IMR-90 (cell line): ENCODE data around the gene DHCR7. TPM values are rescaled to one million over a fixed set of nuclear protein-coding genes. Genes with fewer than 3 reads are reported as not detected.

Experiments used
- ATAC-seq: fragments of 200-7000 bp; cut with Tn5 transposase; 2 replicates; pipeline ENCODE4 v1.9.1; 2020; ENCODE audit warnings: low read depth, mild to moderate bottlenecking, moderate library complexity
- BruUV-seq: library from RNA; stranded (reverse); fragments of 400-500 nt; replicated peaks from 2 replicates; lab custom pipeline; 2021; lab: Mats Ljungman, UMichigan
- CTCF ChIA-PET: fragments of 300-600 bp; formaldehyde crosslinking; extraction: SDS; loops from one replicate; lab custom pipeline; 2021; ENCODE audit warnings: antibody characterized with exemption; lab: Yijun Ruan, JAX
- POLR2A ChIA-PET: fragments of 300-600 bp; sonication (Branson Sonifier 250); formaldehyde crosslinking; loops from one replicate; lab custom pipeline; 2022; ENCODE audit warnings: antibody characterized with exemption; ENCODE audit not compliant: unreplicated experiment; lab: Charles Lee
- DNase-seq: peaks from one replicate; pipeline ENCODE4 v3.0.0; 2013
- H2AFZ ChIP-seq: replicated peaks from 2 replicates; pipeline ENCODE3; 2013; ENCODE audit warnings: low read length, mild to moderate bottlenecking; ENCODE audit not compliant: poor library complexity
- H2AK5ac ChIP-seq: 2 replicates; pipeline ENCODE4 v1.6.1; 2013; ENCODE audit warnings: low read depth, low read length, inconsistent platforms
- H2AK9ac ChIP-seq: replicated peaks from 2 replicates; pipeline ENCODE3; 2013; ENCODE audit warnings: mild to moderate bottlenecking, low read depth, low read length, moderate library complexity; ENCODE audit not compliant: poor library complexity
- H2BK120ac ChIP-seq: 2 replicates; pipeline ENCODE4 v1.6.1; 2013; ENCODE audit warnings: low read depth, low read length, inconsistent platforms
- H2BK15ac ChIP-seq: 3 replicates; pipeline ENCODE4 v1.6.1; 2013; ENCODE audit warnings: low read depth, low read length, inconsistent platforms
- H2BK20ac ChIP-seq: 2 replicates; pipeline ENCODE4 v1.6.1; 2013; ENCODE audit warnings: low read depth, mild to moderate bottlenecking, inconsistent platforms, low read length, moderate library complexity
- H2BK5ac ChIP-seq: 2 replicates; pipeline ENCODE4 v1.6.1; 2013; ENCODE audit warnings: mild to moderate bottlenecking, low read depth, low read length, inconsistent platforms; ENCODE audit not compliant: poor library complexity, severe bottlenecking
- H3K14ac ChIP-seq: replicated peaks from 2 replicates; pipeline ENCODE4 v1.6.1; 2013; ENCODE audit warnings: low read depth, low read length, inconsistent platforms
- H3K18ac ChIP-seq: 2 replicates; pipeline ENCODE4 v1.6.1; 2013; ENCODE audit warnings: low read depth, low read length, control low read depth
- H3K23ac ChIP-seq: 2 replicates; pipeline ENCODE4 v1.6.1; 2013; ENCODE audit warnings: low read depth, low read length, inconsistent platforms
- H3K27ac ChIP-seq: 2 replicates; pipeline ENCODE4 v1.5.1; 2013; ENCODE audit warnings: mild to moderate bottlenecking, control low read depth, low read length; ENCODE audit not compliant: insufficient read depth
- H3K27me3 ChIP-seq: 2 replicates; pipeline ENCODE4 v1.6.1; 2013; ENCODE audit warnings: low read length; ENCODE audit not compliant: control insufficient read depth, insufficient read depth
- H3K36me3 ChIP-seq: 2 replicates; pipeline ENCODE4 v1.6.1; 2013; ENCODE audit warnings: low read length, mixed read lengths; ENCODE audit not compliant: control insufficient read depth, insufficient read depth
- H3K4ac ChIP-seq: 2 replicates; pipeline ENCODE4 v1.6.1; 2013; ENCODE audit warnings: low read depth, low read length, inconsistent platforms
- H3K4me1 ChIP-seq: 2 replicates; pipeline ENCODE4 v1.6.1; 2013; ENCODE audit warnings: low read length, mixed read lengths; ENCODE audit not compliant: control insufficient read depth, insufficient read depth
- H3K4me2 ChIP-seq: 2 replicates; pipeline ENCODE4 v1.6.1; 2013; ENCODE audit warnings: low read depth, mild to moderate bottlenecking, control low read depth, low read length, moderate library complexity
- H3K4me3 ChIP-seq: 2 replicates; pipeline ENCODE4 v1.5.1; 2013; ENCODE audit warnings: low read depth, mild to moderate bottlenecking, control low read depth, low read length, moderate library complexity; ENCODE audit not compliant: insufficient read depth
- H3K56ac ChIP-seq: 2 replicates; pipeline ENCODE4 v1.6.1; 2013; ENCODE audit warnings: low read length, inconsistent platforms; ENCODE audit not compliant: insufficient read depth; ENCODE audit errors: extremely low read depth
- H3K79me1 ChIP-seq, 2 experiments: 2 replicates each; pipeline ENCODE4 v1.6.1; 2013; ENCODE audit warnings: low read length in 2 of 2, inconsistent platforms in 1 of 2, low read depth in 1 of 2
- H3K9ac ChIP-seq: 2 replicates; pipeline ENCODE4 v1.6.1; 2013; ENCODE audit warnings: low read depth, low read length, control low read depth
- H3K9me1 ChIP-seq: 2 replicates; pipeline ENCODE4 v1.6.1; 2013; ENCODE audit warnings: low read length, inconsistent platforms; ENCODE audit not compliant: insufficient read depth
- H3K9me3 ChIP-seq: 2 replicates; pipeline ENCODE4 v1.6.1; 2013; ENCODE audit warnings: low read length; ENCODE audit not compliant: control insufficient read depth, insufficient read depth
- H4K20me1 ChIP-seq: 2 replicates; pipeline ENCODE4 v1.6.1; 2013; ENCODE audit warnings: low read length, inconsistent platforms; ENCODE audit not compliant: insufficient read depth
- H4K5ac ChIP-seq: 2 replicates; pipeline ENCODE4 v1.6.1; 2013; ENCODE audit warnings: mild to moderate bottlenecking, low read depth, low read length, control low read depth
- H4K8ac ChIP-seq, 2 experiments: 2 replicates each; pipeline ENCODE4 v1.6.1; 2013; ENCODE audit warnings: low read depth in 2 of 2, low read length in 2 of 2, control low read depth in 1 of 2, inconsistent platforms in 1 of 2
- H4K91ac ChIP-seq: 2 replicates; pipeline ENCODE4 v1.6.1; 2013; ENCODE audit warnings: low read depth, low read length, inconsistent platforms; ENCODE audit not compliant: insufficient read depth
- CHD1 ChIP-seq: IDR thresholded peaks from 2 replicates; pipeline ENCODE4 v1.6.1; 2012; ENCODE audit warnings: low read depth, low read length, improper control_type of control experiment
- FOS ChIP-seq: fragments of 150-350 bp; IDR thresholded peaks from 2 replicates; pipeline ENCODE4 v1.6.1; 2016; ENCODE audit warnings: low read depth, low read length
- MAZ ChIP-seq: IDR thresholded peaks from 2 replicates; pipeline ENCODE4 v1.6.1; 2012; ENCODE audit warnings: low read depth, mild to moderate bottlenecking, low read length, improper control_type of control experiment, moderate library complexity, borderline replicate concordance
- NFE2L2 ChIP-seq: fragments of 150-350 bp; IDR thresholded peaks from 2 replicates; pipeline ENCODE4 v1.6.1; 2016; ENCODE audit warnings: low read depth, mild to moderate bottlenecking, low read length
- WGBS, 2 experiments: methylation state at CpG; one replicate each; pipeline versions ENCODE4 v1.1.5 to v1.1.7; 2013; ENCODE audit warnings: missing lambda C conversion rate in 2 of 2; ENCODE audit not compliant: insufficient read length in 1 of 2; ENCODE audit errors: extremely low coverage in 2 of 2; 5-methylcytosine and 5-hydroxymethylcytosine counted together
- dilution Hi-C: fragments of 300-500 bp; cut with HindIII; formaldehyde crosslinking; loops from one replicate; pipeline ENCODE4 v1.14.3; 2018; ENCODE audit warnings: low sequenced_read_pairs; ENCODE audit not compliant: unreplicated experiment
- in situ Hi-C: fragments of 300-500 bp; cut with MboI; formaldehyde crosslinking; loops from 3 replicates; pipeline ENCODE4 v1.14.3; 2019; ENCODE audit warnings: low sequenced_read_pairs, inconsistent platforms, mixed read lengths
- intact Hi-C: fragments of 100-400 bp; cut with micrococcal nuclease; formaldehyde crosslinking; loops from 2 replicates; pipeline ENCODE4 v1.10.0; 2022
- polyA plus RNA-seq, 3 experiments: library from polyadenylated mRNA; depleted of rRNA; stranded (reverse); fragments of >200 nt; gene quantifications; 2 replicates each; pipeline ENCODE4 v1.2.3, GENCODE V29; 2012; ENCODE audit warnings: low replicate concordance in 1 of 3
- total RNA-seq: library from RNA; depleted of rRNA; stranded (reverse); fragments of >200 nt; gene quantifications from 2 replicates; pipeline ENCODE4 v1.2.3, GENCODE V29; 2012
- TF ChIP-seq, protein P1 (sequence below): conservative IDR thresholded peaks from 2 replicates; pipeline ENCODE4 v1.5.1; 2012; ENCODE audit warnings: mild to moderate bottlenecking, low read depth, low read length, improper control_type of control experiment

Gene DHCR7
- total and polyA plus RNA-seq, 2 of the 4 experiments (the other 2 are of a cell fraction), result 22.0 to 43.3 TPM

DNA sequence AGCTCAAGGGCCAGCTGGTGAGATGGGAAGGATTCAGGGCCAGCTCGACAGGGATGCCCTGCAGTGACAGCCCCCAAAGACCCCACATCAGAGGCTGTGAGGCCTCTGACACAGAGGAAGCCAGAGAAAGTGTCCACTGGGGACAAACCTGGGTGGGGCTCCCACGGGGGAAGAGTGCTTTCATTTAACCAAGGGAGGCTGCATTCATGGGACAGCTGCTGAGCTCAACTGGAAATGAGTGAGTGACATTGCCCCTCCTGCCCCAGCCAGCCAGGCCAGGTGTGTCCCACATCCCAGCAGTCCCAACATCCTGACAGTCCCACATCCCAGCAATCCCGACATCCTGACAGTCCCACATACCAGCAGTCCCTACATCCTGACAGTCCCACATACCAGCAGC lies 61.0 kb downstream of the DHCR7 start:
- Histone ChIP-seq H2AK9ac (no peak overlapping the region), H2BK20ac (no peak overlapping the region), H2AFZ (no peak overlapping the region), H2AK5ac (no peak overlapping the region), H3K4me1 (no peaks in the 10 kb centered on the region), H3K27ac (no peak overlapping the region), H3K4ac (no peak overlapping the region), H4K20me1 (no peaks in the 10 kb centered on the region), H3K27me3 (peaks cover 51% of the 10 kb centered on the region), H3K4me3 (no peak overlapping the region), H3K9me3 (peaks cover 14% of the 10 kb centered on the region; the same call in 1 of the 2 replicates), H3K9me1 (no peaks in the 10 kb centered on the region), H2BK5ac (no peak overlapping the region), H3K36me3 (no peaks in the 10 kb centered on the region), H3K56ac (no peak overlapping the region), H3K9ac (no peak overlapping the region), H3K23ac (no peak overlapping the region), H3K14ac (no peak overlapping the region), H4K91ac (no peak overlapping the region), H2BK120ac (no peak overlapping the region), H2BK15ac (no peak overlapping the region), H4K8ac (no peak overlapping the region), H3K79me1 (no peaks in the 10 kb centered on the region), H3K18ac (no peak overlapping the region), H4K5ac (no peak overlapping the region), H3K4me2 (no peak overlapping the region)
- POLR2A ChIA-PET, result no interaction called here
- no peak for DNase-seq
- in situ Hi-C loops (no loop called here), dilution Hi-C loops (no loop called here), intact Hi-C loops (no loop called here)
- TF ChIP-seq FOS (no peak), MAZ (no peak), NFE2L2 (no peak), CHD1 (no peak)
- TF ChIP-seq, protein P1, sequence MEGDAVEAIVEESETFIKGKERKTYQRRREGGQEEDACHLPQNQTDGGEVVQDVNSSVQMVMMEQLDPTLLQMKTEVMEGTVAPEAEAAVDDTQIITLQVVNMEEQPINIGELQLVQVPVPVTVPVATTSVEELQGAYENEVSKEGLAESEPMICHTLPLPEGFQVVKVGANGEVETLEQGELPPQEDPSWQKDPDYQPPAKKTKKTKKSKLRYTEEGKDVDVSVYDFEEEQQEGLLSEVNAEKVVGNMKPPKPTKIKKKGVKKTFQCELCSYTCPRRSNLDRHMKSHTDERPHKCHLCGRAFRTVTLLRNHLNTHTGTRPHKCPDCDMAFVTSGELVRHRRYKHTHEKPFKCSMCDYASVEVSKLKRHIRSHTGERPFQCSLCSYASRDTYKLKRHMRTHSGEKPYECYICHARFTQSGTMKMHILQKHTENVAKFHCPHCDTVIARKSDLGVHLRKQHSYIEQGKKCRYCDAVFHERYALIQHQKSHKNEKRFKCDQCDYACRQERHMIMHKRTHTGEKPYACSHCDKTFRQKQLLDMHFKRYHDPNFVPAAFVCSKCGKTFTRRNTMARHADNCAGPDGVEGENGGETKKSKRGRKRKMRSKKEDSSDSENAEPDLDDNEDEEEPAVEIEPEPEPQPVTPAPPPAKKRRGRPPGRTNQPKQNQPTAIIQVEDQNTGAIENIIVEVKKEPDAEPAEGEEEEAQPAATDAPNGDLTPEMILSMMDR, result no peak
- ATAC-seq, result no peak
- CTCF ChIA-PET, result no interaction called here
- WGBS, 2 experiments, result 62% methylated on average over 2 of the region's 3 CpGs; no CpG with 5 or more reads in 1 of the 2 experiments
- BruUV-seq, result no TSS peak
